WTC11 (cell line): ENCODE measurements around the gene ZXDC. TPM values are rescaled to one million over a fixed set of nuclear protein-coding genes. Genes with fewer than 3 reads are reported as not detected.

Source experiments
- ATAC-seq: fragments of 200-7000 bp; cut with Tn5 transposase; 2 replicates; pipeline ENCODE4 v1.10.0; 2021; ENCODE audit warnings: mild to moderate bottlenecking, moderate library complexity
- CTCF ChIA-PET: fragments of 300-600 bp; sonication (Branson Sonifier 250); formaldehyde crosslinking; loops from one replicate; lab custom pipeline; 2021; ENCODE audit warnings: antibody characterized with exemption; lab: Charles Lee
- POLR2A ChIA-PET: fragments of 350-600 bp; sonication (Branson Sonifier 250); formaldehyde crosslinking; loops from one replicate; lab custom pipeline; 2021; ENCODE audit warnings: antibody characterized with exemption; lab: Charles Lee
- DNase-seq: peaks from one replicate; pipeline ENCODE4 v3.0.0; 2021; ENCODE audit warnings: low spot score
- H3K27ac Mint-ChIP-seq: 2 replicates; pipeline ENCODE4 v1.8.0; 2021; ENCODE audit warnings: mixed read lengths
- H3K27me3 Mint-ChIP-seq: 2 replicates; pipeline ENCODE4 v1.8.0; 2021; ENCODE audit warnings: low read depth, mild to moderate bottlenecking, moderate library complexity, mixed read lengths
- H3K36me3 Mint-ChIP-seq: 2 replicates; pipeline ENCODE4 v1.8.0; 2021; ENCODE audit warnings: mixed read lengths
- H3K4me1 Mint-ChIP-seq: 2 replicates; pipeline ENCODE4 v1.8.0; 2022; ENCODE audit warnings: mixed read lengths
- H3K4me3 Mint-ChIP-seq: 2 replicates; pipeline ENCODE4 v1.8.0; 2021; ENCODE audit warnings: mild to moderate bottlenecking, moderate library complexity, mixed read lengths
- H3K9me3 Mint-ChIP-seq: 2 replicates; pipeline ENCODE4 v1.8.0; 2021; ENCODE audit warnings: mixed read lengths
- CREB1 ChIP-seq: sonication (generic); formaldehyde crosslinking; IDR thresholded peaks from 2 replicates; pipeline ENCODE4 v1.8.0; 2023; ENCODE audit warnings: mild to moderate bottlenecking, missing genetic modification reagents
- E2F1 ChIP-seq: sonication (generic); formaldehyde crosslinking; IDR thresholded peaks from 2 replicates; pipeline ENCODE4 v1.8.0; 2022; ENCODE audit warnings: mild to moderate bottlenecking, missing genetic modification reagents
- EMX1 ChIP-seq: fragments of 250-450 bp; sonication (Bioruptor Pico); IDR thresholded peaks from 2 replicates; pipeline ENCODE4 v1.8.0; 2021; ENCODE audit warnings: mild to moderate bottlenecking
- ERG ChIP-seq: fragments of 250-450 bp; sonication (Bioruptor Pico); IDR thresholded peaks from 2 replicates; pipeline ENCODE4 v1.8.0; 2021; ENCODE audit warnings: mild to moderate bottlenecking
- FOXJ3 ChIP-seq: sonication (generic); formaldehyde crosslinking; IDR thresholded peaks from 2 replicates; pipeline ENCODE4 v1.9.0; 2021; ENCODE audit warnings: missing genetic modification reagents, mild to moderate bottlenecking, borderline replicate concordance
- FOXK1 ChIP-seq: sonication (generic); formaldehyde crosslinking; IDR thresholded peaks from 2 replicates; pipeline ENCODE4 v1.8.0; 2022; ENCODE audit warnings: mild to moderate bottlenecking, moderate library complexity, missing genetic modification reagents
- MLX ChIP-seq: sonication (generic); formaldehyde crosslinking; IDR thresholded peaks from 2 replicates; pipeline ENCODE4 v1.8.1; 2023; ENCODE audit warnings: mild to moderate bottlenecking, missing genetic modification reagents, moderate library complexity
- NFYB ChIP-seq: sonication (generic); formaldehyde crosslinking; conservative IDR thresholded peaks from 2 replicates; pipeline ENCODE4 v1.8.0; 2022; ENCODE audit warnings: low read depth, missing genetic modification reagents
- NR2C2 ChIP-seq: sonication (generic); formaldehyde crosslinking; IDR thresholded peaks from 2 replicates; pipeline ENCODE4 v1.8.0; 2022; ENCODE audit warnings: mild to moderate bottlenecking, missing genetic modification reagents
- TCF7 ChIP-seq: sonication (generic); formaldehyde crosslinking; IDR thresholded peaks from 2 replicates; pipeline ENCODE4 v1.8.0; 2022; ENCODE audit warnings: mild to moderate bottlenecking, low read depth, missing genetic modification reagents, moderate library complexity
- TEAD4 ChIP-seq: sonication (generic); formaldehyde crosslinking; IDR thresholded peaks from 2 replicates; pipeline ENCODE4 v1.8.0; 2022; ENCODE audit warnings: mild to moderate bottlenecking, missing genetic modification reagents
- ZBTB21 ChIP-seq: sonication (generic); formaldehyde crosslinking; IDR thresholded peaks from 2 replicates; pipeline ENCODE4 v1.8.1; 2023; ENCODE audit warnings: mild to moderate bottlenecking, missing genetic modification reagents, borderline replicate concordance
- ZNF232 ChIP-seq: sonication (generic); formaldehyde crosslinking; IDR thresholded peaks from 2 replicates; pipeline ENCODE4 v1.8.0; 2022; ENCODE audit warnings: mild to moderate bottlenecking, missing genetic modification reagents
- ZNF263 ChIP-seq: sonication (generic); formaldehyde crosslinking; IDR thresholded peaks from 2 replicates; pipeline ENCODE4 v1.8.1; 2022; ENCODE audit warnings: low read depth, mild to moderate bottlenecking, moderate library complexity, missing genetic modification reagents
- ZNF317 ChIP-seq: sonication (generic); formaldehyde crosslinking; IDR thresholded peaks from 2 replicates; pipeline ENCODE4 v1.8.1; 2023; ENCODE audit warnings: low read depth, mild to moderate bottlenecking, moderate library complexity, missing genetic modification reagents, borderline replicate concordance
- ZNF416 ChIP-seq: fragments of 250-450 bp; sonication (Bioruptor Pico); IDR thresholded peaks from 2 replicates; pipeline ENCODE4 v1.9.0; 2021; ENCODE audit warnings: mild to moderate bottlenecking, inconsistent platforms
- ZSCAN18 ChIP-seq: fragments of 250-450 bp; sonication (Bioruptor Pico); IDR thresholded peaks from 2 replicates; pipeline ENCODE4 v2.1.2; 2022; ENCODE audit warnings: mild to moderate bottlenecking, moderate library complexity
- total RNA-seq: library from RNA; stranded (reverse); gene quantifications from 3 replicates; pipeline ENCODE4 v1.2.3, GENCODE V29; 2021
- TF ChIP-seq, protein P1 (sequence below): fragments of 200-600 bp; IDR thresholded peaks from 2 replicates; pipeline ENCODE4 v1.8.0; 2022; ENCODE audit warnings: antibody characterized with exemption
- TF ChIP-seq, protein P2 (sequence below): sonication (generic); formaldehyde crosslinking; IDR thresholded peaks from 2 replicates; pipeline ENCODE4 v1.8.0; 2022; ENCODE audit warnings: mild to moderate bottlenecking, missing genetic modification reagents
- TF ChIP-seq, protein P3 (sequence below): sonication (generic); formaldehyde crosslinking; IDR thresholded peaks from 2 replicates; pipeline ENCODE4 v1.8.1; 2022; ENCODE audit warnings: low read depth, mild to moderate bottlenecking, moderate library complexity, missing genetic modification reagents, borderline replicate concordance
- TF ChIP-seq, protein P4 (sequence below): sonication (generic); formaldehyde crosslinking; IDR thresholded peaks from 2 replicates; pipeline ENCODE4 v1.8.1; 2023; ENCODE audit warnings: mild to moderate bottlenecking, moderate library complexity, missing genetic modification reagents

The ZXDC gene
- total RNA-seq, 1 experiment from 2014 or later: 34.7 TPM

- CTCF ChIA-PET: no interaction called here
- no peaks in the 10 kb centered on the region for H3K9me3 Mint-ChIP-seq
- TF ChIP-seq ZSCAN18 (CRISPR knock-in tag): no peak
- no peak for TF ChIP-seq ZNF232
- no peak for TF ChIP-seq TEAD4
- no peak for TF ChIP-seq TCF7 (CRISPR knock-in tag)
- no peak for TF ChIP-seq ZNF416 (CRISPR knock-in tag)
- TF ChIP-seq EMX1 (CRISPR knock-in tag): no peak
- TF ChIP-seq ZBTB21: no peak
- no peak for TF ChIP-seq MLX (CRISPR knock-in tag)
- TF ChIP-seq FOXK1 (CRISPR knock-in tag): no peak
- TF ChIP-seq, protein P1, sequence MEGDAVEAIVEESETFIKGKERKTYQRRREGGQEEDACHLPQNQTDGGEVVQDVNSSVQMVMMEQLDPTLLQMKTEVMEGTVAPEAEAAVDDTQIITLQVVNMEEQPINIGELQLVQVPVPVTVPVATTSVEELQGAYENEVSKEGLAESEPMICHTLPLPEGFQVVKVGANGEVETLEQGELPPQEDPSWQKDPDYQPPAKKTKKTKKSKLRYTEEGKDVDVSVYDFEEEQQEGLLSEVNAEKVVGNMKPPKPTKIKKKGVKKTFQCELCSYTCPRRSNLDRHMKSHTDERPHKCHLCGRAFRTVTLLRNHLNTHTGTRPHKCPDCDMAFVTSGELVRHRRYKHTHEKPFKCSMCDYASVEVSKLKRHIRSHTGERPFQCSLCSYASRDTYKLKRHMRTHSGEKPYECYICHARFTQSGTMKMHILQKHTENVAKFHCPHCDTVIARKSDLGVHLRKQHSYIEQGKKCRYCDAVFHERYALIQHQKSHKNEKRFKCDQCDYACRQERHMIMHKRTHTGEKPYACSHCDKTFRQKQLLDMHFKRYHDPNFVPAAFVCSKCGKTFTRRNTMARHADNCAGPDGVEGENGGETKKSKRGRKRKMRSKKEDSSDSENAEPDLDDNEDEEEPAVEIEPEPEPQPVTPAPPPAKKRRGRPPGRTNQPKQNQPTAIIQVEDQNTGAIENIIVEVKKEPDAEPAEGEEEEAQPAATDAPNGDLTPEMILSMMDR: no peak
- TF ChIP-seq CREB1 (CRISPR knock-in tag): no peak
- no peak for TF ChIP-seq ERG
- TF ChIP-seq ZNF317: no peak
- no peak for TF ChIP-seq ZNF263 (CRISPR knock-in tag)
- peaks cover 17% of the 10 kb centered on the region for H3K4me1 Mint-ChIP-seq
- H3K4me3 Mint-ChIP-seq: no peak overlapping the region
- no peaks in the 10 kb centered on the region for H3K27me3 Mint-ChIP-seq
- H3K27ac Mint-ChIP-seq: no peak overlapping the region
- ATAC-seq (no peak), DNase-seq (no peak)
- H3K36me3 Mint-ChIP-seq: peaks cover 12% of the 10 kb centered on the region; the same call in 1 of the 2 replicates
- POLR2A ChIA-PET: no interaction called here
Measured at GRCh38 chr3:126438186-126438585, 37.5 kb downstream of the ZXDC start.

- ATAC-seq: no peak
- Mint-ChIP-seq H3K27ac (no peak overlapping the region), H3K4me3 (no peak overlapping the region), H3K9me3 (peaks cover 4% of the 10 kb centered on the region; the same call in 1 of the 2 replicates), H3K36me3 (peaks cover 12% of the 10 kb centered on the region; the same call in 1 of the 2 replicates), H3K4me1 (peaks cover 10% of the 10 kb centered on the region), H3K27me3 (no peaks in the 10 kb centered on the region)
- CTCF ChIA-PET: no interaction called here
- POLR2A ChIA-PET: no interaction called here
- DNase-seq: no peak
- TF ChIP-seq NFYB (CRISPR knock-in tag) (no peak), NR2C2 (CRISPR knock-in tag) (no peak), ZNF416 (CRISPR knock-in tag) (no peak), ZBTB21 (no peak), FOXJ3 (CRISPR knock-in tag) (no peak), CREB1 (CRISPR knock-in tag) (no peak), E2F1 (no peak)
- TF ChIP-seq, protein P2, sequence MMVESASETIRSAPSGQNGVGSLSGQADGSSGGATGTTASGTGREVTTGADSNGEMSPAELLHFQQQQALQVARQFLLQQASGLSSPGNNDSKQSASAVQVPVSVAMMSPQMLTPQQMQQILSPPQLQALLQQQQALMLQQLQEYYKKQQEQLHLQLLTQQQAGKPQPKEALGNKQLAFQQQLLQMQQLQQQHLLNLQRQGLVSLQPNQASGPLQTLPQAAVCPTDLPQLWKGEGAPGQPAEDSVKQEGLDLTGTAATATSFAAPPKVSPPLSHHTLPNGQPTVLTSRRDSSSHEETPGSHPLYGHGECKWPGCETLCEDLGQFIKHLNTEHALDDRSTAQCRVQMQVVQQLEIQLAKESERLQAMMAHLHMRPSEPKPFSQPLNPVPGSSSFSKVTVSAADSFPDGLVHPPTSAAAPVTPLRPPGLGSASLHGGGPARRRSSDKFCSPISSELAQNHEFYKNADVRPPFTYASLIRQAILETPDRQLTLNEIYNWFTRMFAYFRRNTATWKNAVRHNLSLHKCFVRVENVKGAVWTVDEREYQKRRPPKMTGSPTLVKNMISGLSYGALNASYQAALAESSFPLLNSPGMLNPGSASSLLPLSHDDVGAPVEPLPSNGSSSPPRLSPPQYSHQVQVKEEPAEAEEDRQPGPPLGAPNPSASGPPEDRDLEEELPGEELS (CRISPR knock-in tag): no peak
- TF ChIP-seq, protein P3, sequence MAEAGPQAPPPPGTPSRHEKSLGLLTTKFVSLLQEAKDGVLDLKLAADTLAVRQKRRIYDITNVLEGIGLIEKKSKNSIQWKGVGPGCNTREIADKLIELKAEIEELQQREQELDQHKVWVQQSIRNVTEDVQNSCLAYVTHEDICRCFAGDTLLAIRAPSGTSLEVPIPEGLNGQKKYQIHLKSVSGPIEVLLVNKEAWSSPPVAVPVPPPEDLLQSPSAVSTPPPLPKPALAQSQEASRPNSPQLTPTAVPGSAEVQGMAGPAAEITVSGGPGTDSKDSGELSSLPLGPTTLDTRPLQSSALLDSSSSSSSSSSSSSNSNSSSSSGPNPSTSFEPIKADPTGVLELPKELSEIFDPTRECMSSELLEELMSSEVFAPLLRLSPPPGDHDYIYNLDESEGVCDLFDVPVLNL (CRISPR knock-in tag): no peak
- TF ChIP-seq, protein P4, sequence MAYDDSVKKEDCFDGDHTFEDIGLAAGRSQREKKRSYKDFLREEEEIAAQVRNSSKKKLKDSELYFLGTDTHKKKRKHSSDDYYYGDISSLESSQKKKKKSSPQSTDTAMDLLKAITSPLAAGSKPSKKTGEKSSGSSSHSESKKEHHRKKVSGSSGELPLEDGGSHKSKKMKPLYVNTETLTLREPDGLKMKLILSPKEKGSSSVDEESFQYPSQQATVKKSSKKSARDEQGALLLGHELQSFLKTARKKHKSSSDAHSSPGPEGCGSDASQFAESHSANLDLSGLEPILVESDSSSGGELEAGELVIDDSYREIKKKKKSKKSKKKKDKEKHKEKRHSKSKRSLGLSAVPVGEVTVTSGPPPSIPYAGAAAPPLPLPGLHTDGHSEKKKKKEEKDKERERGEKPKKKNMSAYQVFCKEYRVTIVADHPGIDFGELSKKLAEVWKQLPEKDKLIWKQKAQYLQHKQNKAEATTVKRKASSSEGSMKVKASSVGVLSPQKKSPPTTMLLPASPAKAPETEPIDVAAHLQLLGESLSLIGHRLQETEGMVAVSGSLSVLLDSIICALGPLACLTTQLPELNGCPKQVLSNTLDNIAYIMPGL (CRISPR knock-in tag): no peak
Measured at GRCh38 chr3:126436826-126437717, 38.6 kb downstream of the ZXDC start.
